HG03575 (cell line): ENCODE measurements around the gene ZNF831.

ENCODE experiments used
- ATAC-seq: cut with Tn5 transposase; IDR thresholded peaks from one replicate; pipeline ENCODE4 v1.9.1; 2021; ENCODE audit not compliant: unreplicated experiment, insufficient number of reproducible peaks, low FRiP score; ENCODE audit errors: extremely low read depth

ZNF831 gene

GRCh38 chr20:59163631-59164530 lies at the start of gene ZNF831:
TSS of gene ZNF831 (plus strand) at chr20:59163821. CDS start at chr20:59191020, 27,199 bp downstream.
- no peak for ATAC-seq

DNA sequence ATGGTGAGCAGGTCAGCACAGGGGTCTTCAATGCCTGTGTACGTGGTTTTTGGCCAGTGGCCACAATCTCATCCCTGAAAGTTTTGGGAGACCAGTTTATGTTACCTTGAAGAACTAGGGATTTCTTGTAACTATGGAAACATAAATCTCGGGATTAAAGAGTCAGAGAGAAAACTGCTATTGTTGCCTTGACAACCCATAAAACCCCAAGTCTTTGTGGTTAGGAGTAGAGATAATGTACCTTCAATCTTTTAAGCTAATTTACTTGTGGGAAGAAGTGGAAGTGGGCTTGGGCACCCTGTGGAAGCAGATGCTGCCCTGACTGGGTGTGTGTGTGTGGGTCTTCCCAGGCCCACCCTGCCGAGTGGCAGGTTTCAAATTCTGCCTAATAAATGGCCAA lies 46.1 kb upstream of the ZNF831 start:
- no peak for ATAC-seq

DNA sequence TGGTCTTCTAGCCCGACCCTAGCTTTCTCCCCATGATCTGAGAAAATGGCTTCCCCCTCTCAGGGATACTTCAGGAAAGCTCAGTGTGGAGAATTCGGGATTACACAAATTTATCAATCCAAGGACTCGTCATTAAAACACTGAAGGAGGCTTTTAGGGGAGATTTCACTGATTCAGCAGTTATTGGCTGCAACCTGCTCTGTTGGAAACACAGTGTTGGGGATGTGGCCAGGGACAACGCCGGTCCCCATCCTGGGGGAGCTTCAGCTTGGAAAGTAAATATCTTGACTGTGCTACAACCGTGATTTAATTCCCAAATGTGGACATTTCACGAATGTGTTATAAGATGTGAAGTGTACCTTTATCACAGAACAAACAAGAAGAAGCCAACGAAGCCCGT lies 44.8 kb upstream of the ZNF831 start:
- no peak for ATAC-seq

- no peak for ATAC-seq
Measured at GRCh38 chr20:59120491-59120890, 43.1 kb upstream of the ZNF831 start.

DNA sequence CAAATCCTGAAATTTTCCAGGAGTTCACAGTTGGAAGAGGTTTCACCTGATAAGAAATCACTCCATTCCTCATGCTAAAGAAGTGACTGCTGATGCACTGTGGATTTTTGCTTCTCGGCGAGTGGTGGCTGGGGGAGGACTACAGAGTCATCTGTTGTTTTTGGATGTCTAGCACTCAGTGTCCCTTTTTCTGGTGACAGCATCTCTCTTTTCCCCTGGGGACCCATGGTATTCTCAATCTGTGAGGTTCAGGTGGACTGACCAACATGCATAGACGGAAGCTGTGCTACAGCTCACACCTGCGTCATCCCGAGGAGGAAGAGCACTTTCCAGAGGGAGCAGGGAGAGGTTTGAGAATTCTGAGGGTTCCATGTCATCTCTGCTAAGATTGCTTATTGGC lies 42.7 kb upstream of the ZNF831 start:
- ATAC-seq, result no peak

DNA sequence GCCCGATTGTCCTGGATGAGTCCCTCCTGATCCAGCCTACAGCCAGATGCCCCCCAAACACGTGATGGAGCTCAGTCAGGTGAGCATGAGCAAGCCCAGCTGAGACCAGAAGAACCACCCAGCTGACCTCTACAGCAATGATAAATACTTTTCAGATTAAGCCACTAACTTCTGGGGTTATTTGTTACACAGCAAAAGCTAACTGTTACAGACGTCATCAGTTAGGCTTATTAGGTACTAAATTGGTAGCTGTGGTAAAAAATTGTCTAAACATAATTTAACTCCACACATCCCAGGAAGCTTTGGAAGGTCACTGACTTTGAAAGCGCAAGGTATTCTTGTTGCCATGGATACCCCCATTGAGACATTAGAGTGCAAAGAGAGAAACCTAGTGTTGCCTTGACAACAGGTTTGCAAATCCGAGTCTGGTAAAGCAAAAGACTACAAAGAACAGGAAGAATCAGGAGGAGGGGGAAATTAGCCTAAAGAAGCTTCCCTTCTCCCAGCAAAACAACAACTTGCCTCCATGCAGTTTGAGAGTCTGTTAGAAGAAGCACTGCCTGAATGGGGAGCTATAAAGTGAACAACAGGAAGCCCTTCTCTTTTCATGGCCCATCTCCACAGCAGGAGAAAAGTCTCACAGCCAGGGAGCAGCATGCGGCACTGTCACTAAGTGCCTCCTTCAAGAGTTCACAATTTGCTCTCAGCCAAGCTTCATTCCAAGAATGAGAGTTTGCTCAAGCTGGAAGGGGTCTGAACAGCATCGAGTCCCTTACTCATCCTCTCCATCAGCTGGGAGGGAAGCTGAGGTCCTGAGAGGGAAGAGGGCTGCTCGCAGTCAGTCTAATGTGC lies 41.7 kb upstream of the ZNF831 start:
- ATAC-seq, result no peak

- no peak for ATAC-seq
Measured at GRCh38 chr20:59122566-59122919, 41.1 kb upstream of the ZNF831 start.

- no peak for ATAC-seq
Measured at GRCh38 chr20:59123011-59123677, 40.5 kb upstream of the ZNF831 start.

GRCh38 chr20:59123678-59124255 lies 39.9 kb upstream of the ZNF831 start:
- ATAC-seq, result no peak

DNA sequence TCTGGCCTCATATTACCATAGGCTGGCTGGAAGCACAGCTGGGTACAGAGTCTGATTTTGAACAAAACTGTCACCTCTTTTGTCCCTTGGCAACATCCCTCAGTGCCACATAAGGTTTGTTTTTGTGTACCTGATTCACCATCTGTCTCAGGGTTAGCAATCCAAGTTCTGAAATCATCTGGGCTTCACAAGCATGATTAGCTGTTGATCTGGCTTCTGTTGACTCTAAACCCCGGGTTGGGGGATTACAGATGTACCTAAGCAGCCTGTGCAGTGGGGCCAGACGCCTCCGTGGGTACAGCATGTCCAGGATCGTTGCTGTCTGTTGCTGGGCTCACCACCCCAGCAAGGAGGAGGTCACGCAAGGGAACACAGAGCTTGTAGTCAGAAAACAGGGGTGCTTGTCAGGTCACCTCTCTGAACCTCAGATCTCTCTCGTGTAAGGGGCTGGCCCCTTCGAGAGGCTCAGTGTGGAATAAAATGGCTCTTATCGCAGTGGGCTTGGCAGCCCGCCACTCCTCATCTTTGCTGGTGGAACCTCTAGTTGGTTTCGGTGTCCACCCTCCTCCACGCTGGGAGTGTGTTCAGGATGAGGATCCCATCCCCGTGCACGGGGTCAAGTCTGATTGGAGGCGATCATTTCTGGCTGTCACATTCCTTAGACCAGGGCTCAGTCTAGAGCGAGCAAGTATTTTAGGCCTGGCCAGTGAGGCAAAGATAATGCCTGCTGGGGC lies 39.2 kb upstream of the ZNF831 start:
- ATAC-seq, result no peak

- no peak for ATAC-seq
Measured at GRCh38 chr20:59125332-59125731, 38.3 kb upstream of the ZNF831 start.

- ATAC-seq, result no peak
Measured at GRCh38 chr20:59125836-59126235, 37.8 kb upstream of the ZNF831 start.

- no peak for ATAC-seq
Measured at GRCh38 chr20:59127839-59128238, 35.8 kb upstream of the ZNF831 start.

- no peak for ATAC-seq
Measured at GRCh38 chr20:59131551-59132285, 31.9 kb upstream of the ZNF831 start.

- no peak for ATAC-seq
Measured at GRCh38 chr20:59134182-59134581, 29.4 kb upstream of the ZNF831 start.

DNA sequence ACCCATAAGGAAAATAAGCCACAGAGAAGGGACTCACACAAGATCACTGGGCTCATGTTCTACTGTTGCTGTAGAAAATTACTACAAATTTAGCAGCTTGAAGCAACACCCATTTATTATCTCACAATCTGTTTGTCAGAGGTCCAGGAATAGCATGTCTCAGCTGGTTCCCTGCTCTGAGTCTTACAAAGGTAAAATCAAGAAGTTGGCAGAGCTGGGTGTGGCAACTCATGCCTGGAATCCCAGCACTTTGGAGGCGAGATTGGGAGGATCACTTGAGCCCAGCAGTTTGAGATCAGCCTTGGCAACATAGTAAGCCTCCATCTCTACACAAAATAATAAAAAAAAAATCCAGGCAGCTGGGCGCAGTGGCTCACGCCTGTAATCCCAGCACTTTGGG lies 28.5 kb upstream of the ZNF831 start:
- no peak for ATAC-seq

DNA sequence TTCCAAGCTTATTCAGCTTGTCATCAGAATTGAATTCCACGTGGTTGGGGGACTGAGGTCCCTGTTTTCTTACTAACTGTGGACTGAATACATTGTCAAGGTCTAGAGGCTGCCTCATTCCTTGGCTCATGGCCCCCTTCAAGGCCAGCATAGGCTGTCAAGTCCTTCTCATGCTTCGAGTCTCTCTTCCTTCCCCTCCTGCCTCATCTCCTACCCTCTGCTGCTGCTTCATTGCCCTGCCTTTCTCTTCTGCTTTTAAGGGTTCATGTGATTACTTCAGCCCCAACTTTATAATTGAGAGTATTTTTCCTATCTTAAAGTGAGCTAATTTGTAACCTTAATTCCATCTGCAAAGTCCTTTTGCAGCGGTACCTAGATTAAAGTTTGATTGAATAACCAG lies 27.6 kb upstream of the ZNF831 start:
- ATAC-seq, result no peak

DNA sequence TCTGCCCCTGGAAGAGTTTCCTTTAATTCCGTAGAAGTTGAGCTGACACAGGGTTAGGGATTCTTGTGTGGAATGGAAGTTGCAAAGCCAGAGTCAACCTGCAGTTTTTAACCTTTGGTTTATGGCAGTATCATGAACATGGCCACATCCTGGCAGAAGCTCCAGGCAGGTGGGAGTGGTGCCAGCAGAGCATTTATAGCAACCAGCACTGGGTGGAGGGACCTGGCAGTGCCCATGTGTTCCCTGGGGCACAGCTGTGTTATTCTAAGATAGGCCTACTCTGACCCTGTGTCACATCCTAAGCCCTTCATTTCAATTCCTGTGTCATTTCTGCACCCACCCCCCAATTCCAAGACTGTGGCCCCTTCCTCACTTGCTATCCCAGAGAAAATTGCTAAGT lies 26.1 kb upstream of the ZNF831 start:
- ATAC-seq, result no peak
